Gastroesophageal sphincter (tissue), 3 donors: ENCODE results near the gene WDR38.

Source experiments
- CTCF ChIP-seq, 4 experiments: fragments of 200-600 bp in 2 of 4; fragments of 450-650 bp in 2 of 4; sonication (generic) in 1 of 4; IDR thresholded peaks; one replicate each; pipeline ENCODE4 v1.5.1; 2017 to 2019; ENCODE audit warnings: antibody characterized with exemption in 4 of 4, mild to moderate bottlenecking in 2 of 4, moderate library complexity in 2 of 4
- POLR2A ChIP-seq, 2 donors: fragments of 450-650 bp; IDR thresholded peaks; one replicate each; pipeline ENCODE4 v1.6.1; 2017; ENCODE audit warnings: antibody characterized with exemption in 2 of 2, mild to moderate bottlenecking in 2 of 2, moderate library complexity in 1 of 2

- no peak for TF ChIP-seq CTCF (IDR thresholded peaks at IDR 0.05)
- no peak for TF ChIP-seq POLR2A (IDR thresholded peaks at IDR 0.05)
These were observed 27.2 kb downstream of the WDR38 start for GRCh38 chr9:124880501-124880900.
